ENCODE measurements around the gene KIDINS220.

KIDINS220 gene

DNA sequence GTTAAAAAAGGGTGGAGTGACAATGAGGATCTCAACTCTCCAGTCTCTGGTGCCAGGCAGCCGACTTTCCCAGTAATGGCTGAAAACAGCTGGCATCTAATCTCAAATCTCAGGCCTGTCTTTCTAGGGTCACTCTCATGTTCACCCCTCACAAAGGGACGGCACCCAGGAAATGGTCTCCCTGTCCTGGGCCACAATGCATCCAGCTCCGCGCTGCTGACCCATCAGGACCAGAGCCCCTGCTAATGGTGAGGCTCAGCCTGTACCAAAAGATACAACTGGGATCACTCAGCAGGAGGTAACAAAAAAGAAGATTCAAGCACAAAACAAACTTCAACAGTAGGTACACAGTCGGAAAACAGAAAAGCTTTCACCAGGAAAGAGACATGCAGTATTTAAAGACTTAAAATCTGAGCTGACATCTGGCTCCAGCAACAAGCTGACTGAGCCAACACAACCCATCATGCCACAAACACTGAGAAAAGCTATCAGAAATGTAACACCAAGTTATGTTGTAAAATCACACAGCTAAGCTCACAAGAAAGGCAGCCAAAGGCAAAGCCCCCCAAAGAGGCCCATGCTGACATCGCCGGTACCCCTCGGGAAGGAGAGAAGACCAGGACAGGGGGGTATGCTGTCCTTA lies 13.6 kb upstream of the KIDINS220 start:
- DNase-seq: no peak

DNA sequence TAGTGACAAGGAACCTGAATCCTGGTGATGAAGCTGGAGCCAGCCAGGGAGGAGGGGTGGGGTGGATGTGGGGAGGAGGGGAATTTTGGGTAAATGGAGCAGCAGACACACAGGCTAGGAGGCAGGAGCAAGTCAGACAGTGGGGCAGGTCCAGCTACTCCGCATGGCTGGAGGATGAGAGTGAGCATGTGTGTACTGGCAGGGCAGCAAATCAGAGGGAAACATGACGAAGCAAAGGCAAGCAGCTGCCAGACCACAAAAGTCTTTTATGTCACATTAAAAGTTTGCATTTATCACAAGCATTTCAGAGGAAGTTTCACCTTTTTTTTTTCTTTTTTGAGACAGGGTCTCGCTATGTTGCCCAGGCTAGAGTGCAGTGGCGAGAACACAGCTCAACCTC lies 11.9 kb upstream of the KIDINS220 start:
- no peak for DNase-seq

DNA sequence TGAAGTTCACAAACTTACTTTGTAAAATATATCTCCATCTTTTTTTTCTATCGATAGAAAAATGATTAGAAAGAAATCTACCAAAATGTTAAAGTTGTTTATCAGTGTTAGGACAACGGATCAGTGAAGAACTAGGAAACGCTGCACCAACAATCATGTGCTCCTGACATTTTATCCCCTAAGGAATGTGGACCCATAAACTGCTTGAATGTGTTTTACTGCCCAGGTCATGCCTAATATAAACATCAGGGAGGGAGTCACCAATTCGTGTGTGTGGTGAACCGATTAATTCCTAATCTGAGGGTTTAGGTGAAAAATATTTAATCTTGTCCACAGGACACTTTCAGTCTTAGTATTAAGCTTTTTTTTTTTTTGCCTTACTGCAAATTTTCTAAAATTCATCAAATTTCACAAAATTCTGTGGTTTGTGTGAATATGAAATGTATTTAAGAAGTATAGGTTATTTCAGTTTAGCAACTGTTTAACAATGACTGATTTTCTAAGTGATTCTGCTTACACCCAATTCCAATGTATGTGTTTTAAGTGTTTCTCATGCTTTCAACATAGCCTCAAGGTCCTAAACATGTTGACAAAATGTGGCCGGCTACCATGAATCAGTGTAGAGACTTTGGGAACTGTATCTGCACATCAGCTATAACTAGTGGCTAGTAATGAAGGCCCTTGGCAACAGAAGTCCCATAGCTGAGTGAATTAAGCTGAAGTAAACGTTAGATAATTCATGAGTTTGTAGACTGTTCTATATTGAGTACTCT lies 11.1 kb upstream of the KIDINS220 start:
- no peak for DNase-seq

DNA sequence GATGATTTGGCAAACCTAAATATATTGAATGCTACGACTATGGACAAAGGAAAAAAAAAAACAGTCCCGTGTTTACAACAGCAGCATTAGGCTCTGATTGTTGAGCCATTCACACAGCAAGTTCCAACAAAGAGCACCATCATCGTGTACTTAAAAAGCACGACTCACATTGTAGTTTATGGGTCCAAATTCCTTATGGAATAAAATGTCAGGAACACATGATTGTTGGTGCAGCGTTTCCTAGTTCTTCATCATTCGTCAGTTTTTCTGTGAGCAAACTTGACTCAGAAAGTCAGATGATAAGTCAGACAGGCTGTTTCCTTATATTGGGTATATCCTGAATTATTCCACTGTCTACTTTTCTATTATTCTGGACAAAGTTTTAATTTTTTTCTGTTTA lies 10.0 kb upstream of the KIDINS220 start:
- no peak for DNase-seq

DNA sequence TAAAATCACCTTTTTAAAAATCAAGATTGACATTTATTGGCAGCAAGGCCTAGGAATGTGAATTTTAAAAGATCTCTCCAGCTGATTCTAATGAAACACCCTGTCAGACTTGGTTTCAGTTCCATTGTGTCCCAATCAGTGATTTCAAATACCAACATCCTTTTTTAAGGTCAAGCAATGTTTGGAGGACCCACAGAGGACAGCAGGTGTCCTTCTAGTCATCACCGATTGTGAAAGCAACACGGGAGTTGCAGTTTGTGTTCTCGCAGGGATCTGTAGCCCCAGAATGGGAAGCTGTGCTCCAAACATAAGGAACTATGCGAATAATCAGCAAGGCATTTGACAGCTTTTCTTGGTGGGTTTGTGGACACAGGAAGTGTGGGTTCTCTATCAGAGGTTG lies 4.5 kb upstream of the KIDINS220 start:
- no peak for DNase-seq

DNA sequence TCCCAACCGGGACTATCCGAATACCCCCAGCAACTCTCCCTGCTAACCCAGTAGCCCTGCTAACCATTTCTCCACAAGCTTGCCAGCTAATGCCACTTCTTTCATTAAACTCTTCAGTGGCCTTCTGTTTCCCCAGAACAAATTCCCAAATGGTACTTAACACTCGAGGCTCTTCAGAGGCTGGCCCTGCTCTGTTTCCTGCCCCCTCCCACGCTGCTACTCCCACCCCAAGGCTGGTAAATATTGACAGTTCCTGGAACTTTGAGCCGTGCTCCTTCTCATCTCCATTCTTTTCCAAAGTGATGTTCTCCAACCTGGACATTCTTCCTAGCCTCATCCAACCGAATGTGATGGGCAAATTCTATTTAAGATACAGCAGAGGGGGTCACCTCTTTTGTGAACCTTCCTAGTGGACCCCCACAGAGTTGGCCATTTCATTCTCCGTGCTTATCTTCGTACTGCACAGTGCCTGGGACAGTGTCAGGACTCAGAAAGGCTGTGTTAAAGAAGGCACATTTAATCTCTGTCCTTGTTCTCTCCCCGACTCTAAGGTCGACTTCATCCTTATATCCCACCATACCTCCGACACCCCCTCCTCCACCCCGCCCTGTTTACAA lies 3.2 kb upstream of the KIDINS220 start:
- DNase-seq: no peak

DNA sequence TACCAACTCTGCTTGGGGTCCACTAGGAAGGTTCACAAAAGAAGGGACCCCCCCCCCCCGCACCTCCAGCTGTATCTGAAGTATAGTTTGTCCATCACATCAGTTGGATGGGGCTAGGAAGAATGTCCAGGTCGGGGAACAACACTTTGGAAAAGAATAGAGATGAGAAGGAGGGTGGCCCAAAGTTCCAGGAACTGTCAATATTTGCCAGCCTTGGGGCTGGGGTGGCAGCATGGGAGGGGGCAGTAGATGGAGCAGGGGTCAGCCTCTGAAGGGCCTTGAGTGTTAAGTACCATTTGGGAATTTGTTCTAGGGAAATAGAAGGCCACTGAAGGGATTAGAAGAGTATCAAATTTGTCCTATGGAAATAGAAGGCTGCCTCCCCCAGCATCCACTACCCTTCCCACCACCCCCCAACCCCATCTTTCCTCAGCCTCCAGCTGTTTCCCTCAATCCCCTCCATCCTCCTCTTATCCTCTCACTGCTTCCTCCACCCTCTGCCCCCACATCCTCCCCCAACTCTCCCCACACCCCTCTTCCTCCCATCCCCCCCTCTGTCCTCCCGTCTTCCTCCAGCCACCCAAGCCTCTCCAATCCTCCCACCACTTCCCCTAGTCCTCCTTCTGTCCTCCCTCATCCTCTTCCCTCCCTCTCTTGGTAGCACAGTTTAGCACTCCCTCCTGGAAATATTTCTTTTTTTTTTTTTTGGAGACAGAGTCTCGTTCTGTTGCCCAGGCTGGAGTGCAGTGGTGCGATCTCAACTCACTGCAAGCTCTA lies 2.0 kb upstream of the KIDINS220 start:
- no peak for DNase-seq

DNA sequence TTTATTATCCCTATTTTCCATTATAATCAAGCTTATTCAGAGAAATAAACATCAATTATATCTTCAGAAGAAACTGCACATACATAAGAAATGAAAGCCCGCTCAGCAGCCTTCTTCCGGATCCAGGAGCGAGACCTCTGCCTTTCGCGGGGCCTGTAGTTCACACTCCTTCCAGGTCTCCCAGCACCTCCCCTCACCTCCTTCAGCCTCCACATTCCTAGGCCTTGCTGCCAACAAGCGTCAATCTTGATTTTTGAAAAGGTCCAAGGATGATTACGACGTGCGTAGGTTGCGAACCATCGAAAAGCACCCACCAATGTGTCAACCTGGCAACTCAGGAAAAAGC lies 355 bp upstream of the KIDINS220 start:
- DNase-seq: no peak

DNA sequence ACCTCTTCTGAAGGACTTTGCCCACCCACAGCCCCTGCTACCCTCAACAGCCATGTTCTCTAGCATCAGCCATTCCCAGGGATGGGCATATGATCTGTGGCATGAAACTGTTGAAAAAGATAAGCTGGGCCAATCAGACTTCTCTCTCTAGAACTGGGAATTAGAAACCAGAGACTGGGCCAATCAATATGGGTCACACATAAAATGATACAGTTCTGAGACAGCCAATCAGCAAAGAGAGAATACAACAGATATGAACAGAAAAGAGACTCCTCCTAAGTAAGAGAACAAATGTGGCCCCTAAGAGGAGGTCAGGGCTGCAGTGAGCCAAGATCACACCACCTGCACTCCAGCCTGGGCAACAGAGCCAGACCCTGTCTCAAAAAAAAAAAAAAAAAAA lies 2.1 kb downstream of the KIDINS220 start:
- no peak for DNase-seq

DNA sequence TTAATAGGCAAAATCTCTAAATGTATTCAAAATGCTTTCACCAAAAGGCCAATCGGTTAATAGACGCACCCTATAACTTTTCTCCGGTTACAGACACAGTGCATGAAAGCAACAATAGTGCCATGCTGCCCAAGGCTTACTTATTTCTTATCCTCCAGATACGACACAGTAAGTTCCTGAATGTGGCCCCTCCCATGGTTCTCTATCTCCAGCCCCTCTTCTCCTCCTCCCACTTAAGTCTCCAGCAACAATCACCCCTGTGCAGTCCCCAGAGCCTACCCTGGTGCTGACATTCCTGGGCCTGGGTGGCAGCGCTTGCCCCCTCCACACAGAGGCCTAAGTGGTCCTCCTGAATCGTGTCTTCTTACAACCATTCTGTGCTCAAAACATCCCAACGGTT lies 3.6 kb downstream of the KIDINS220 start:
- DNase-seq: no peak

DNA sequence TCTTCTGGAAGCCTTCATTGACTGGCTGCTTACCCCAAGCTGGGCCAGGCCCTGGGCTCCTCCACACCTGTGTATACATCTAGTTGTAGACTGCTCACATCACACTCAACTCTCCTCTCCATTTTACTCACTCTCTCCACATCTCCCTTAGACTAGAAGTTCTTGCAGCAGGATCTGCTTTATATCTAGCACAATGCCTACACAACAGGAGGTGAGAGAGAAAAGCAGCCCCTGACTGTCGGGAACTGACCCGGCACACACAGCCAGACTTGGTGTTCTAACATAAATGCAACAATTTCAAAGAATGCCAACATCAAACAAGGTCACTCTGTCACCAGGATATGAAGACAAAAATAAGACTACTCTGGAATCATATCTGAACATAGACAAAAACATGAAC lies 5.9 kb downstream of the KIDINS220 start:
- no peak for DNase-seq

DNA sequence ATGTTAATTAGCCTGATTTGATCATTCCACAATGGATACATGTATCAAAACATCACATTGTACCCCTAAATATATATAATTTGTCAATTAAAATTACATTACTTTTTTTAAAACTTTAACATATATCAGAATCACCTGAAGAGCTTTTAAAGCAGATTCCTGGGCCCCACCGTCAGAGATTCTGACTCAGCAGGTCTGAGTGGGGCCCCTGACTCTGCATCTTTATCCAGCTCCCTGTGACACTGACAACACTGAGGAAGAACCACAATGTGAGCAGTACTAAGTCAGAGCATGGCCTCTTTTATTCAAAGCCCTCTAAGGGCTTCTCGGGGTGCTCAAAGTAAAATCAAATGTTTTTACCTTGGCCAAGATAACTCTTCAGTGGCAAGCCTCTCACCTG lies 9.7 kb downstream of the KIDINS220 start:
- DNase-seq: no peak

DNA sequence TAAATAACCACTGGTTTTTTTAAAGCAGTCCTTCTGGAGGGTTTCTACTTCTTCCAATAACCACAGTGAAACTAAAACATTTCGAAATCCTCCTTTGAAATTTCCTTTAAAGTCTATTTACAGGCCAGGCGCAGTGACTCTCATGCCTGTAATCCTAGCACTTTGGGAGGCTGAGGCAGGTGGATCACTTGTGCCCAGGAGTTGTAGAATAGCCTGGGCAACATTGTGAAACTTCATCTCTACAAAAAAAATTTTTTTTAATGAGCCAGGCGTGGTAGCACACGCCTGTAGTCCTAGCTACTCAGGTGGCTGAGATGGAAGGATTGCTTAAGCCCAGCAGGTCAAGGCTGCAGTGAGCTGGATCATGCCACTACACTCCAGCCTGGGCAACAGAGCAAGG lies 15.2 kb downstream of the KIDINS220 start:
- no peak for DNase-seq

DNA sequence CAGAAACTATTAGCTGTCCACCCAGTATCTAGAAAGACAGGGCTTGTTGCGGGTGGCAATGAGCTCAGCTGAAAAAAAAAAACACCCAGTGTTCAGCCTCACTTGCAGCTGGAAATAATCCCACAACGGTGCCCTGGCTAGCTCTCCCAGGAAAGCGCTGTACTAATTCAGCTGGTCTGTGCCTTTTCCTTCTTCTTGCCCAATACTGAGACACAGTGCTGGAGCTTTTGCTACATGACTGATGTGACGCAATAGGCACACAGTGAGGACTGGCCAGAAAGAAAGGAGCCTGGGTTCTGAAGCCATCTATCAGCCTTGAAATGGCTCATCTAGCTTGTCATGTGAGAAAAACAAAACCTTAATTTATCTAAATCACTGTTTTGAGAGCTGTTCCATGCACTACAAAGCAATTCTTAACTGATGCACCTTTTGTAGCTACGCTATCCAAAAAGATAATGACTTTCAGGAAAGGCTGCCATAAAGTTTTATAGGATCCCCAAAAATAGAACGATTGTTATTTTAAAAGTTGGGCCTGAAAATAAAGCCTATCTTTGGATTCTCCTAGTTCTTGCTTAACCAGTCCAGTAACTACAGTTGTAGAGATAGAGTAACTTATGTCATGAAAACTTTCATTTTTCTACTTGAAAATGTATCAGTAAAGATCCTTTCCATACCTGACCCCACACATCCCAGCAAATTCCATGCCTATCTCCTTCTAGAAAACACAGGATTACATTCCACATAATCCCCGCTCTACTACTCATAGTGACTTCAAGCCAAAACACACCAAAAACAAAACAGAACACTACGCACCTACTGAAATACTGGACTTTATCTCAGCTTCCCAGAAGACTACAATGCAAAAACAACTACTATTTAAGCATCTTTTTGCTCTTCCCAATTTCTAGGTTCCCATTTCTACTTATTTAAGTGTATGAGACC lies 15.9 kb downstream of the KIDINS220 start:
- no peak for DNase-seq

DNA sequence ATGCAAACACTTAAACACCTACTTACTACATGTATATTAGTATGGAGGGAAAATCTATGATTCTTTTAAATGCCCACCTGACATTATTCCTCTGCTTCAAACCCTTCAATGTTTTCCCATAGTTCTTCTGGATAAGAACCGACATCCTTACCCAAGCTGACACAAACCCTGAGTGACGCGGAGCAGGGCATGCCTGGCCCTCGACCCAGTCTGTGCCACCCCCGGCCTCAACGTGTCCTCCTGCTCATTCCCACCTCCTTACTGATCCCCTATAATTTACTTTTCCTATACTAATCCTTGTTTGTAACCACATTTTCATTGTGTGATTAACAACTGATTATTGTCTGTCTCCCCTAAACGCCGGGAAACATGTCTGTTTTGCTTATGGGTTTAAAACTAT lies 17.5 kb downstream of the KIDINS220 start:
- DNase-seq: no peak

DNA sequence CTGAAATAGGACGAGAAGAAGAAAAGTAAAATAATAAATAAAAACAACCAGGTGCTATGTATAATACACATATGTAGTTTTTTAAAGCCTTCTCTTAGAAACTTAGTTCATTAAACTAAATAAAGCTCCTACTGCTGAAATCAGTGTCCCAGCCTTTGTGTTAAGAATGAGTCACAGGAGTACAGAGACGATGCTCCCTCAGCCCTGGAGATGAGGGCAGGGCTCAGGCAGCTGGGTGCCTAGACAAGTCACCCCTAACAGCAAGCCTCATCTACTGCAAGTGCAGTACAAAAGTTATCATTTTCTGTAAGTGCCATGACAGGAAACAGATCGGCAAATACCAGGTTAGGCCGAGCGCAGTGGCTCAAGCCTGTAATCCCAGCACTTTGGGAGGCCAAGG lies 18.2 kb downstream of the KIDINS220 start:
- DNase-seq: no peak

DNA sequence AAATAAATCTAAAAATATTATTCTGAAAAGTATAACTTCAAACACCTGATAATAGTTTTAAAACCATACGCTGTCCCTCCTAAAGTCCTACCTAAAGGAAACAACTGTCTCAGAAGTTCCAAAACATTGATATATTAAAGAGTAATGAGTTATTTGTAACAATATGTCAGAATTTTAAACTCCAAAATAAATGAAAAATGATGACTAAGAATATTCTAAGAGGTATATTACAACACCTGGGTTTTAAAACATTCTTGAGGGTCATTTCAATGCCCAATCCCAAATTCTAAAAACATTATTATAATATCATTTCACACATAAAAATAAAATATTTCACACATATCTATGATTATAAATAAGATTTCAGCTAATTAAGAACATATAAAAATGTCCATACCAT lies 20.2 kb downstream of the KIDINS220 start:
- no peak for DNase-seq

DNA sequence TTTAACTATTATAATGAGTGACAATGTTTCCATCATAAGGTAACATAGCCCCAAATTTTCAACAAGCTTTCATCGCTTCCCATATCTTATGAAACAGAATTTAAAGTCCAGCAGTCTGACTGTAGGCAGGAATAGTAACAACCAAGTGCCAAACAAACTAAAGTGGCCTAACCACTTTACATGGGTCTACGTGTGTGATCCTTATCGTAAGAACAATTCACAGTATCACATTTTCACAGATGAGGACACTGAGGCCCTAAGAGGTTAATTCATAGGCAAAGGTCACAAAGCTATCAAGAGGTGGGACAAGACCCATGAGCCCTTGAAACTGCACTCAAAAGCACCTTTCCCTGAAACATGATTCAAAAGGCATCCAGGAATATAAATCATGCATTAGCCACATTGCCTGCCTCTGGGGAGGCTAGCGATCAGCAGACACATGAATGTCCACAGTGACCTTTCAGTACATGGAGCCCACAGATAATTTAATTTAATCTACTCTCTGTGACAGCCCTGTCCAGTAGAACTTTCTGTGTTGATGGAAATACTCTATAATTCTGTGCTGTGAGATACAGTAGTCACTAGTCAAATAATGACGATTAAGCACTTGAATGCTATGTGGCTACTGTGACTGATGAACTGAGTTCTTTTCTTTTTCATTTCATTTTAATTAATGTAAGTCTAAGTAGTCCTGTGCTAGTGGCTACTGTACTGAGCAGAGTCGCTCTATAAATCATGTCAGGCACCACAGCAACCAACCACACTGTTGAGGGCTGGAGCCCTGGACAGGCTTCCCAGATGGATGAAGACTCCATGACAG lies 30.3 kb downstream of the KIDINS220 start:
- no peak for DNase-seq

DNA sequence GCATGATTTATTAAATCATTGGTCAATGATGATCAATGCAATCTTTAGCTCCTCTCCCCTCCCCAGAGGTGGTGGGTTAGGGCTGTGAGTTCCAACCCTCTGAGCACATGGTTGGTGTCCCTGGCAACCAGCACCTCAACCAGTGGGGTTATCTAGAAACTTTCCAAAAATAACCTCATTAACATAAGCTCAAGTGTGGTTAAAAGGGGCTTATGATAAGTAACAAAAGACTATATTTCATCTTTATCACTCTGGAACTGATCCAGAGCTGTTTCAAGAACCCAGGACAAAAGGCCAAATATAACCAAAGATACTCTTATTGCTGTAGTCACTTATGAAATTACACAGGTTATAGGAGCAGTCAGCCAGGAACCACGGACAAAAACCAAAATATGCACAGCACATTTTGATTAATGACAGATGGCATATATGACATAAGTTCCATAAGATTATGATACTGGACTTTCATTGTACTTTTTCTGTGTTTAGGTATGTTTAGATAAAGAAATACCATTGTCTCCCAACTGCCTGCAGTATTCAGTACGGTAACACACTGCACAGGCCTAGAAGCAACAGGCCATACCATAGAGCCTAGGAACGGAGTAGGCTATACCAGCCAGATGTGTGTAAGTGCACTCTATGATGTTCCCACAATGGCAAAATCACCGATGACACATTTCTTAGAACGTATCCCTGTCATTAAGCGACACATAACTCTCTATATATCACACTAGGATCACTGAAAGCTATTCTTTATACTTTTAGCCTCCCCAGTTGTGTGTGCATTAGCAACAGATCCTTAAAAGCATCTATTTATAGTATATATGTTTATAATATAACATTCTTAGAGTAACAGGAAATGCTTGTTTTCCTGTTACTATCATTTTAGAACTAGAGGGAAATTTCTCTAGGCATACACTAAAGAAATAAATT lies 31.9 kb downstream of the KIDINS220 start:
- DNase-seq: no peak

DNA sequence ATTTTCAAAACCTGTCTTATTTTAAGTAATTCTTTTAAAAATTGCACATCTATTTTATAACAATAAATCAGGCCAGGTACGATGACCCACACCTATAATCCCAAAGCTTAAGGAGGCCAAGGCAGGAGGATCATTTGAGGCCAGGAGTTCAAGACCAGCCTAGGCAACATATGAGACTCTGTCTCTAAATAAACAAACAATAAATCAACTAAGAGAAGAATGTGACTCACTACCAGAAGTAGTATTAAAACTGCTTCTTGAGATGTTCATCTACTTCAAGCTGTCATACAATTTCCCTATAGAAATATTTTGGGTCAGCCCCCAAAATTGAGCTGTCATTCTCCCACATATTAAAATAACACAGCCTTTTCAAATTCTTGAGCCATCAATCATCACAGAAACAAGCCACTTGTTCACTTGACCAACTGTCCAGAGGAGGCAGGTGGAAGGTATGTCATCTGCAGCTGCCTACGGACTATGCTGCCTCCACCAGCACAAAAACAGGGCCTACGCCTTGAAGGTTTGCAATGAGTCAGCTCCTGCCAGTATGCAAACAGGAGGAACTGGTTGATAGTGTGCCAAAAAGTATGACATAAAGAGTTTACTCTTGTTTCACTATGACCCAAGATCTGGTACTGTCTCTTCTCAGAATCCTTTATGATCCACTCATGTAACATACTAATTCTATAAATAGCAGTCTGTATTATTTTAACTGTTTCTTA lies 33.6 kb downstream of the KIDINS220 start:
- peak; percentile 25 for DNase-seq
